Neural crest cell (in vitro differentiated cells): Measurements from ENCODE around the gene IGF2BP3. TPM values are rescaled to one million over a fixed set of nuclear protein-coding genes. Genes with fewer than 3 reads are reported as not detected.
"Not testable (repeated sequence)": the region's sequence is repeated elsewhere in the genome, so short reads cannot be mapped to it uniquely, and the experiment has no call there.

Experiments
- DNase-seq: peaks from one replicate; pipeline ENCODE4 v3.0.0; 2021; ENCODE audit warnings: low read depth, mixed read lengths, low spot score
- H3K27ac Mint-ChIP-seq: one replicate; pipeline ENCODE4 v1.8.0; 2021; ENCODE audit warnings: mild to moderate bottlenecking, mixed read lengths; ENCODE audit not compliant: unreplicated experiment
- H3K27me3 Mint-ChIP-seq: 2 replicates; pipeline ENCODE4 v1.8.0; 2021; ENCODE audit warnings: low read depth, mild to moderate bottlenecking, mixed read lengths
- H3K36me3 Mint-ChIP-seq: 2 replicates; pipeline ENCODE4 v1.8.0; 2021; ENCODE audit warnings: low read depth, mild to moderate bottlenecking, mixed read lengths
- H3K4me1 Mint-ChIP-seq: 2 replicates; pipeline ENCODE4 v1.8.0; 2021; ENCODE audit warnings: mixed read lengths
- H3K4me3 Mint-ChIP-seq: one replicate; pipeline ENCODE4 v1.8.0; 2021; ENCODE audit warnings: mild to moderate bottlenecking, mixed read lengths
- H3K9me3 Mint-ChIP-seq: 2 replicates; pipeline ENCODE4 v1.8.0; 2021; ENCODE audit warnings: mixed read lengths
- total RNA-seq: library from RNA; stranded (reverse); gene quantifications from 2 replicates; pipeline ENCODE4 v1.2.1, GENCODE V29; 2021
- TF ChIP-seq, protein P1 (sequence below): fragments of 200-600 bp; sonication (generic); conservative IDR thresholded peaks from 2 replicates; pipeline ENCODE4 v1.5.0; 2021; ENCODE audit warnings: antibody characterized with exemption, mild to moderate bottlenecking

Gene IGF2BP3
- total RNA-seq, 1 donor from 2014 or later, result 117 TPM

DNA sequence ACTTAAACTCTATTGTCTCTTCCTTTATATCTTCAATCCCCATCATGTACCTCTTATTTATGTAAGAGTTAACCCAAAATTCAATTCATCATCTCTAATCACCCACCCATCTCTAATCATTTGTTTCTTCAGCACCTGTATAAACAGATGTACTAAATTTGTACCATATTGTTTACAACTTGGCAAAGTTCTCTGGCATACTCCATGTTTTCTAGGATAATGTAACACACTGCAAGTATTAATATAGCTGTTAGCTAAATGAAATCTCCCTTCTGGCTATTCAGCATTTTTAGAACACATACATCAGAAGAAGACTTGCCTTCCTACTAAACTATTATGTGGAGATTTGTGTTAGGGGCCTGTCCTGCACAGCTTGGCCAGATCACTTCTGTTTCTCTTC is 138.1 kb downstream of the IGF2BP3 start:
- DNase-seq, result no peak
- Mint-ChIP-seq H3K27ac (no peak overlapping the region), H3K27me3 (no peaks in the 10 kb centered on the region), H3K4me3 (no peak overlapping the region), H3K9me3 (peaks cover 2% of the 10 kb centered on the region), H3K36me3 (peaks cover 44% of the 10 kb centered on the region), H3K4me1 (no peaks in the 10 kb centered on the region)
- TF ChIP-seq, protein P1, sequence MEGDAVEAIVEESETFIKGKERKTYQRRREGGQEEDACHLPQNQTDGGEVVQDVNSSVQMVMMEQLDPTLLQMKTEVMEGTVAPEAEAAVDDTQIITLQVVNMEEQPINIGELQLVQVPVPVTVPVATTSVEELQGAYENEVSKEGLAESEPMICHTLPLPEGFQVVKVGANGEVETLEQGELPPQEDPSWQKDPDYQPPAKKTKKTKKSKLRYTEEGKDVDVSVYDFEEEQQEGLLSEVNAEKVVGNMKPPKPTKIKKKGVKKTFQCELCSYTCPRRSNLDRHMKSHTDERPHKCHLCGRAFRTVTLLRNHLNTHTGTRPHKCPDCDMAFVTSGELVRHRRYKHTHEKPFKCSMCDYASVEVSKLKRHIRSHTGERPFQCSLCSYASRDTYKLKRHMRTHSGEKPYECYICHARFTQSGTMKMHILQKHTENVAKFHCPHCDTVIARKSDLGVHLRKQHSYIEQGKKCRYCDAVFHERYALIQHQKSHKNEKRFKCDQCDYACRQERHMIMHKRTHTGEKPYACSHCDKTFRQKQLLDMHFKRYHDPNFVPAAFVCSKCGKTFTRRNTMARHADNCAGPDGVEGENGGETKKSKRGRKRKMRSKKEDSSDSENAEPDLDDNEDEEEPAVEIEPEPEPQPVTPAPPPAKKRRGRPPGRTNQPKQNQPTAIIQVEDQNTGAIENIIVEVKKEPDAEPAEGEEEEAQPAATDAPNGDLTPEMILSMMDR, result no peak

DNA sequence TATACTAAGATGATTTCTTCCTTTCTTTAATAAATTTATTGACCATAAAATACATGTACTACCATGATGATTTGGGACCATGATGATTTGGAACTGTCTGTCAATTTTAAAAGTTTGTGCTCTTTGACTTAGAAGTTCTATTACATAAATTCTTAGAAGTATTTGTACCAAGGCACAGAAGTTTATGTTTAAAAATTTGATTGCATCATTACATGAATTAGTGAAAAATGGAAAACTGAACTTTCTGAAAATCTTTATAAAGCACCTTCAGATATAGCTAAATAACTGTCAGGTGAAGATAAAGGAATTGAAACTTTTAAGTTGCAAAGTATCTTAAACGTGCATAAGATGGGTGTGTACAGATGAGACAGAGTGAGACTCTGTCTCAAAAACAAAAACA is 139.2 kb downstream of the IGF2BP3 start:
- Mint-ChIP-seq H3K36me3 (peaks cover 46% of the 10 kb centered on the region), H3K4me3 (no peak overlapping the region)
- DNase-seq, result no peak

DNA sequence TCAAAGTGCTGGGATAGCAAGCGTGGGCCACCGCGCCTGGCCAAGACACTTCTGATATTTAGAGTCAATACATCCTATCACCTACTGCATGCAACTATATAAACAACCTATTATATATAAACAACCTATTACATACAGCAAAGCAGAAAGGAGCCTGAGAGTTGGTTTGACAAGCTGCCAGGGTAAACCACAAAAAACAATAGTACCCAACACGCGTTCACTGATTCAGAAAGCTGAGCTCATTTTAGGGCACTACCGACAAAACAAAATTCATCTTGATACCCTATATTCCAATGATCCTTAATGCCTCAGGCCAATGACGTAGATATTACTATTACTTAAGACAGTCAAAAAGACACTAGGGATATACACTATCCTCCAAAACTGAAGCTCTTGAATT is 154.9 kb downstream of the IGF2BP3 start:
- no peak overlapping the region for H3K27ac Mint-ChIP-seq
- DNase-seq, result no peak
- peaks cover 27% of the 10 kb centered on the region for H3K36me3 Mint-ChIP-seq
- TF ChIP-seq, protein P1, result no peak
- no peak overlapping the region for H3K4me3 Mint-ChIP-seq
- H3K4me1 Mint-ChIP-seq, result no peaks in the 10 kb centered on the region
- H3K27me3 Mint-ChIP-seq, result no peaks in the 10 kb centered on the region
- H3K9me3 Mint-ChIP-seq, result no peaks in the 10 kb centered on the region

More for the DNA sequence above, 139.2 kb downstream of the IGF2BP3 start:
- no peaks in the 10 kb centered on the region for H3K27me3 Mint-ChIP-seq
- H3K9me3 Mint-ChIP-seq, result peaks cover 2% of the 10 kb centered on the region
- no peak overlapping the region for H3K27ac Mint-ChIP-seq
- no peaks in the 10 kb centered on the region for H3K4me1 Mint-ChIP-seq
- TF ChIP-seq, protein P1, result no peak

DNA sequence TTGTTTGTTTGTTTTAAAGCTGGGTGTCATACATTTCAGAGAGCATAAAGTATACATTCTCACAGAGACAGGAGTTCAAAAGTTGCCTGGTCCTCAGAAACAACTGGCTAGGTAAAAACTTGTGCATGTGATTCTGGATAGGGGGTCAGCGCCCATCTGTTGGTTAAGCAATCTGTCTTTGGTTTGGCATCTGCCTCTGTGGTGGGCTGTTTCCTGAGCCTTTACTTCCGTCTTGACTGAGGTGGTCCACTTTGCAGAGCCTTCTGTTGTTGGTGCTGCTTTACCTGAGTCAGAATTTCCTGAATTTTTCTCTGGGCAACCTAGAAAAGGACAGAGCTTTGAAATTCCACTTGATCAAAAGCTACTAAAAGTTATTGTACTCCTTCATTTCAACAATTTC is 158.2 kb downstream of the IGF2BP3 start:
- peaks cover 17% of the 10 kb centered on the region for H3K36me3 Mint-ChIP-seq
- H3K27me3 Mint-ChIP-seq, H3K27ac Mint-ChIP-seq, DNase-seq, H3K4me3 Mint-ChIP-seq, H3K4me1 Mint-ChIP-seq, H3K9me3 Mint-ChIP-seq: not testable (repeated sequence)

DNA sequence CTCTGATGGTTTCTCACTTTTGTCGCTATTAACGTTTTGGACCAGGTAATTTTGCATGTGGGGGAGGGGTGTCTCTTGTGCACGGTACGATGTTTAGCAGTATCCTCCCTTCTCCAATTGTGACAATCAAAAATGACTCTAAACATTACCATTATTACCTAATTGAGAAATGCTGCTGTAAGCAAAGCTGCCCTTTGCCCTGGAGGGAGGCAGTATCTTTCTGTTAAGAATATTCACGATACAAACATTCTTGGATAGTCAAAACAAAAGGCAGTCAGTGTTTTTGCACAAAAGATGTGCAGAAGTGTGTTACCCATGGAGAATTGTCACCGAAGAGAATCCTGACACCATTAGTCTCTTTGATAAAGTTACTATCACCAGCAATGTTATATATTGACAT is 161.5 kb downstream of the IGF2BP3 start:
- Mint-ChIP-seq H3K27me3 (no peaks in the 10 kb centered on the region), H3K4me1 (peaks cover 22% of the 10 kb centered on the region), H3K36me3 (peaks cover 39% of the 10 kb centered on the region), H3K9me3 (peaks cover 3% of the 10 kb centered on the region), H3K27ac (no peak overlapping the region), H3K4me3 (no peak overlapping the region)
- TF ChIP-seq, protein P1, result no peak
- DNase-seq, result no peak

DNA sequence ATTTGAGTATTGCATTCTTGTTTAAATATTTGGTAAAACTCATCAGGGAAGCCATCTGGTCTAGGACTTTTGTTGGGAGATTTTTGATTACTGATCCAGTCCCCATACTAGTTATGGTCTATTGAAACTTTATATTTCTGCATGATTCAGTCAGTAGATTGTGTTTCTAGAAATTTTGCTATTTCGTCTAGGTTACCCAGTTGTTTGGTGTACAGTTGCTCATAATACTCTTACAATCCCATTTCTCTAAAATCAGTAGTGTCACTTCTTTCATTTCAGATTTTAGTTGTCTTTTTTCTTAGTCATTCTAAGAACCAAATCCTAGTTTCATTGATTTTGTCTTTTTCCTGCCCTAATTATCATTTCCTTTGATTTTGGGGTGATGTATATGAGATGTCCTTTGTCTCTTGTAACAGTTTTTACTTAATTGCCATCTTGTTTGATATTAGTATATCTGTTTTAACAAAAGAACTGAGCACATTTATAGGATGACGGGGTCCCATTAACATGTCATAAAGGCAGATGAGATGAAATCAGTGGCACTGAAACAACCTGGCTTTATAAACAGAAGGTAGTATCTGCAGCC is 163.3 kb downstream of the IGF2BP3 start:
- peaks cover 31% of the 10 kb centered on the region for H3K4me1 Mint-ChIP-seq
- peaks cover 43% of the 10 kb centered on the region for H3K36me3 Mint-ChIP-seq
- DNase-seq, result no peak
- H3K9me3 Mint-ChIP-seq, result peaks cover 3% of the 10 kb centered on the region
- TF ChIP-seq, protein P1, result no peak
- peak overlapping the region; percentile 31 for H3K4me3 Mint-ChIP-seq
- peak overlapping the region; percentile 38 for H3K27ac Mint-ChIP-seq
- no peaks in the 10 kb centered on the region for H3K27me3 Mint-ChIP-seq
